ENCODE results near the gene IL1RAPL2.

GRCh38 chrX:105662248-105662647, 1096.2 kb downstream of the IL1RAPL2 start:
- TF ChIP-seq, protein P1, sequence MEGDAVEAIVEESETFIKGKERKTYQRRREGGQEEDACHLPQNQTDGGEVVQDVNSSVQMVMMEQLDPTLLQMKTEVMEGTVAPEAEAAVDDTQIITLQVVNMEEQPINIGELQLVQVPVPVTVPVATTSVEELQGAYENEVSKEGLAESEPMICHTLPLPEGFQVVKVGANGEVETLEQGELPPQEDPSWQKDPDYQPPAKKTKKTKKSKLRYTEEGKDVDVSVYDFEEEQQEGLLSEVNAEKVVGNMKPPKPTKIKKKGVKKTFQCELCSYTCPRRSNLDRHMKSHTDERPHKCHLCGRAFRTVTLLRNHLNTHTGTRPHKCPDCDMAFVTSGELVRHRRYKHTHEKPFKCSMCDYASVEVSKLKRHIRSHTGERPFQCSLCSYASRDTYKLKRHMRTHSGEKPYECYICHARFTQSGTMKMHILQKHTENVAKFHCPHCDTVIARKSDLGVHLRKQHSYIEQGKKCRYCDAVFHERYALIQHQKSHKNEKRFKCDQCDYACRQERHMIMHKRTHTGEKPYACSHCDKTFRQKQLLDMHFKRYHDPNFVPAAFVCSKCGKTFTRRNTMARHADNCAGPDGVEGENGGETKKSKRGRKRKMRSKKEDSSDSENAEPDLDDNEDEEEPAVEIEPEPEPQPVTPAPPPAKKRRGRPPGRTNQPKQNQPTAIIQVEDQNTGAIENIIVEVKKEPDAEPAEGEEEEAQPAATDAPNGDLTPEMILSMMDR (IDR thresholded peaks at IDR 0.05): no peak
- no peak for TF ChIP-seq EZH2 (IDR thresholded peaks at IDR 0.05)

Measured in neural progenitor cell (in vitro differentiated cells).